NCI-H1694 treated with DMSO at 0.1 percent for 48 hours (cell line): ENCODE data around the gene MEI1.
"Not testable (repeated sequence)": the region's sequence is repeated elsewhere in the genome, so short reads cannot be mapped to it uniquely, and the experiment has no call there.

Experiments
- DNase-seq: peaks from one replicate; lab custom pipeline; 2025; lab: John Stamatoyannopoulos, UW

MEI1 gene

GRCh38 chr22:41822317-41823057 is 123.2 kb downstream of the MEI1 start:
- DNase-seq = peak; percentile 63

DNA sequence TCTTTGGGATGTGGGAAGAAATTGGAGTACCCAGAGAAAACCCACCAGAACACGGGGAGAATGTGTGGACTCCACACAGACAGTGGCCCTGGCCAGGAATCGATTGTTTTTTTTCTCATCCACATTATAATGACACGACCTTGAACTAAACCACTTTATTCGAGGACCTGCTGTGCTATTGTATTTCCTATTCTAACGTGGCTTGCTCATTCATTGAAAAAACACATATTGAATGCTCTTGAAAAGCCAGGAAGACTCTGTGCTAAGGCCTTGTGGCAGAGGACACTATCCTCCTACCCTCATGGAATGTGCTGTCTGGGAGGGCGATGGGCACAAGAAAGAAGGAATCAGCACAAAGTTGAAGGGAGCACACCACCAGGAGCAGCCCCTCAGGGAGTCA is 124.5 kb downstream of the MEI1 start:
- no peak for DNase-seq

GRCh38 chr22:41825376-41825775 is 126.1 kb downstream of the MEI1 start:
- DNase-seq = no peak

DNA sequence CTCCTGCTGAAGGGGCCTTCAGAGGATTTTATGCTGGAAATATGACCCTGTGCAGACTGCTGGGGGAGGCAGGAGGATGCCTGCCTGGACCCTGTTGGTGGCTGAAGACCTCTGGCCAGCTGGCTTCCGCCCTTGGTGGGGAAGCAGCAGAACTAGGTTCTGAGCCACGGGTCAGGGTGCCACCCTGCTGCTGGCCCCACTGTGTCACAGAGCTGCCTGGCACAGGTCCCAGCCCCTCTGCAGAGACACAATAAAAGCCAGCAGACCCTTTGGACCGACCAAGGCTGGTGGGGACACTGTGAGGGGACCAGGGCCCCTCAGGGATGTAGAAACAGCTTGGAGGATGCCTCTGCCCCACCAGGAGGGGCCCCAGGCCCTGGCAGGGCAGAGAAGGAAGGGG is 126.7 kb downstream of the MEI1 start:
- no peak for DNase-seq

- no peak for DNase-seq
These were observed 127.4 kb downstream of the MEI1 start for GRCh38 chr22:41826430-41827383.

- no peak for DNase-seq
These were observed 128.4 kb downstream of the MEI1 start for GRCh38 chr22:41827671-41828070.

DNA sequence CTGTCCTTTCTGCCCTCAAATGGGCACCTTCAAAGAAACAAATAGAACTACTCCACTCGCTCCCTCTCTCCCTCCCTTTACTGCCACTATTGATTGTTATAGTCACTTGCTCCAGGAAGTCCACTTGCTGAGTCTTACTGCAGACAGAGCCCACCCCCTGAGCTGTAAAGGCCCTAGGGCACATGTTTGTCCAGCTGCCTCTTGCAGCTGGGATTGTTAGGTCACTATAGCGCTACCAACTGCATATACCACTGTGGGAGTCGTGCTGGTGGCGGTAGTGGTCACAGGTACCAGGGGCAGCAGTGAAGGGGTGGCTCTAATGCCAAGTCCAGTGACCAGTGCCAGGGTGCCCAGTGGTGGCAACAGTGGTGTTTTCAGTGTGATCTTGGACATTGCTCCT is 129.2 kb downstream of the MEI1 start:
- no peak for DNase-seq

DNA sequence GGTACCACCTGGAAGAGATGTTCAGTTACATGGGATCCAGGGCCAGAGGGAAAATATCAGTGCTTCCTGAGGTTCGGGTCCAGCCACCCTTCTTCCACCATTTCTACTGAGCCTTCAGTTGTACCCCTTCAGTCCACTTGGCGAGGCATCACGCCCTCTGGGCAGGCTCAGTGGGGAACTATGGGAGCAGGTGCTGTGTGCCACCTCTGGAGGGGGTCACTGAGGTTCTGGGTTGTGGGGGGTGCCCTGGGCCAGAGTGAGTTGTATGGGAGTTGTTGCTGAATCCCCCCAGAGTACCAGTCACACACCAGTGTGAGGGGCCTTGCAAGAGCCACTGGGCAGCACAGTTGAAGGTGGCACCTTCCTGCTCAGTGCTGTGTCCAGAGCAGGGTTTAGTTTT is 130.9 kb downstream of the MEI1 start:
- DNase-seq = no peak

DNA sequence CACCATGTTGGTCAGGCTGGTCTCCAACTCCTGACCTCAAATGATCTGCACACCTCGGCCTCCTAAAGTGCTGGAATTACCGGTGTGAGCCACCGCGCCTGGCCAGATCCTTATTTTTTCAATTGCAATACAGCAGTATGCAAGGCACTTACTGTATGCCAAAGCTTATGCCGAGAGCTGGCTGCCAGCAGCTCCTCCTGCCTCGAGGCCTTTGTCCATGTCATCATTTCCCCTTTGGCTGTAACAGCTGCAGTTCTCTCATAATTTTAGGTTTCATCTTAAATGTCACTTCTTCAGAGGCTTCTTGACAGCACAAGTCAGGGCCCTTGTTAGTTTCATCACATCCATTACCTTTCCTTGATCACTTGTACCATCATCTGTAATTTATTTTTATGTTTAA is 132.1 kb downstream of the MEI1 start:
- no peak for DNase-seq

- no peak for DNase-seq
These were observed 132.7 kb downstream of the MEI1 start for GRCh38 chr22:41831828-41832552.

- DNase-seq = peak; percentile 98
These were observed 133.5 kb downstream of the MEI1 start, which contains the start of gene SREBF2 for GRCh38 chr22:41832553-41833368. TSS of gene SREBF2 (plus strand) at chr22:41833105. CDS start at chr22:41833271, 166 bp downstream.

DNA sequence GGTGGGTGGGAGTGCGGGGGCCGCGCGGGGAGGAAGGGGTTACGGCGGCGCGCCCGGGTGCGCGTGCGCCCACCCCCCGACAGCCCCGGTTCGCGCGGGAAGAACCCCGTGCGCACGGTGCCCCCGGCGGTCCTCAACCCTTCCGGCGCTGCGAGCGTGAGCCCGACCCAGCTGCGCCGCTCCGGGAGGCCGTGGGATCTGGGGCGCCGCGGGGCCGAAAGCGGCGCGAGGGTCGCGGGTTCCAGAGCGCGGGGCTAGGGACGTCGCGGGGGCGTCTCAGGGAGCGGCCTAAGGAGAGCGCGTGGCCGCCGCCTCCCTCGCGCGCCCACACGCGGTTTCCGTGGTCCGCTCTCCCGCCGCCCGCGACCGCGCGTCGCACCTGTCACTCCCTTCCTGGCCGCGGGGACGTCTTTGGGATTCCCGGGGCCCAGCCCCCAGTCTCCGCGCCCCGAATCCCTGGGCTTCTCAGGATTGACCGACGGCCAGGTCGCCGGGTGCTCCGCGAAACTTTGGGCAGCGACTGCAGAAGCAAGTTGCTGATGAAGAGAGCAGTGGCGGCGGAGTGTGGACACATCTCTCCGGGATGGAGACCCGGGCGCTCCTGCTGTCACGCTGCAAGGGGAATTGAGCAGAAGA is 134.2 kb downstream of the MEI1 start:
- DNase-seq = no peak

- DNase-seq = no peak
These were observed 135.0 kb downstream of the MEI1 start for GRCh38 chr22:41834005-41834944.

DNA sequence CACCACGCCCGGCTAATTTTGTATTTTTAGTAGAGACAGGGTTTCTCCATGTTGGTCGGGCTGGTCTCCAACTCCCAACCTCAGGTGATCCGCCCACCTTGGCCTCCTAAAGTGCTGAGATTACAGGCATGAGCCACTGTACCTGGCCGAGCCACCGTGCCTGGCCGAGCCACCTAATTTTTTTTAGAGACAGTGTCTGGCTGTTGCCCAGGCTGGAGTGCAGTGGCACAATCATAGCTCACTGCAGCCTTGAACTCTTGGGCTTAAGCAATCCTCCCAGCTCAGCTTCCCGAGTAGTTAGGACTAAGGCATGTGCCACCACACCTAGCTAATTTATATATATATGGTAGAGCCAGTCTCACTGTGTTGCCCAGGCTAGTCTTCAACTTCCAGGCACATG is 136.2 kb downstream of the MEI1 start:
- DNase-seq = not testable (repeated sequence)

GRCh38 chr22:41836551-41836950 is 137.2 kb downstream of the MEI1 start:
- no peak for DNase-seq

- no peak for DNase-seq
These were observed 139.7 kb downstream of the MEI1 start for GRCh38 chr22:41838842-41839618.

GRCh38 chr22:41840216-41840615 is 140.9 kb downstream of the MEI1 start:
- DNase-seq = no peak

DNA sequence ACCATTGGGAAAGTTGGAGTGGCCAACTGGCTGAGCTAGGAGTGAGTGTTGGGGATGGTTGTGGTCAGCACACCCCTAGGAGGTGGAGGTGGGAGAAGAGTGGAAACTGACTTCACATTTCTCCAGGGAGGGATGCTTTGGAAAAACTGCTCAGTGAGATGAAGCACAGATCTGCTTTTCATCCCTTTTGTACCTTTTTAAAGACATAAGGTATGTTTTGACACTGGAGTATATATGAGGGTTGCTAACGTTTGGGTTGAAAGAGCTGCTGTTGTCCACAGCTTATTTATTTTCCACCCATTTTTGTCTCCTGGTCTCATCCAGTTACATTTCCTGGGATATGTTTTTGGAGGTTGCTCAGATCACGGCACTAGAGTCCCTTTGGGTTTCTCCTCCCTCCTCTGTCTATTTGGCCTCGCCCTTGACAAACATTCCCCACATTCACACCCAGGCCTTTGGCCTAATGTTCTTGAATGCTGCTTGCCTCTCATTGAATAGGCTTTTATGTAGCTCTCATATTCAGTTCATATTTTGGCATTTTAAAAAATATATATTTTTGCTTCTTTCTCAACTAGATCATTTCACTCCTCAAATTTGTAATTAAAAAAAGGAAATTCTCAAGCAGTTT is 141.9 kb downstream of the MEI1 start:
- no peak for DNase-seq
